ENCODE data around the gene FAM177B. TPM values are rescaled to one million over a fixed set of nuclear protein-coding genes. Genes with fewer than 3 reads are reported as not detected.
"Not testable (repeated sequence)": the region's sequence is repeated elsewhere in the genome, so short reads cannot be mapped to it uniquely, and the experiment has no call there.

The FAM177B gene
- total RNA-seq, 1 experiment from 2014 or later: not detected

DNA sequence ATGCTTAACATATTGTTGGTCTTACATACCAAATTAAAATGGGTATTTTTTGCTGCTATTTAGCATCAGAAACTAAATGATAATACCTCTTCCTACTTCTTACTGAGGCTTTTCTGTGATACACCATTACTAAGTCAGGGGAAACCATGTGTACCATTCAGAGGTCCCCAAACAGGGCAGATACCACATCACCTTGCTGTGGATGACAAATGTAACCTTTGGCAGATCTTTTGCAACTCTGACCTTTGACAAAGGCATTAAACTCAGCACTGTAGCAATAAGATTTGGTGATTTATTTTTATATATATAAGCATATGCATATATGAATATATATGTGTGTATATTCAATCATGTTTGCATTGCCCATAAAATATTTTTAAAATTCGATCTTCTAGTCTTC lies 2.9 kb downstream of the FAM177B start:
- DNase-seq (ENCODE audit: low read depth): no peak

DNA sequence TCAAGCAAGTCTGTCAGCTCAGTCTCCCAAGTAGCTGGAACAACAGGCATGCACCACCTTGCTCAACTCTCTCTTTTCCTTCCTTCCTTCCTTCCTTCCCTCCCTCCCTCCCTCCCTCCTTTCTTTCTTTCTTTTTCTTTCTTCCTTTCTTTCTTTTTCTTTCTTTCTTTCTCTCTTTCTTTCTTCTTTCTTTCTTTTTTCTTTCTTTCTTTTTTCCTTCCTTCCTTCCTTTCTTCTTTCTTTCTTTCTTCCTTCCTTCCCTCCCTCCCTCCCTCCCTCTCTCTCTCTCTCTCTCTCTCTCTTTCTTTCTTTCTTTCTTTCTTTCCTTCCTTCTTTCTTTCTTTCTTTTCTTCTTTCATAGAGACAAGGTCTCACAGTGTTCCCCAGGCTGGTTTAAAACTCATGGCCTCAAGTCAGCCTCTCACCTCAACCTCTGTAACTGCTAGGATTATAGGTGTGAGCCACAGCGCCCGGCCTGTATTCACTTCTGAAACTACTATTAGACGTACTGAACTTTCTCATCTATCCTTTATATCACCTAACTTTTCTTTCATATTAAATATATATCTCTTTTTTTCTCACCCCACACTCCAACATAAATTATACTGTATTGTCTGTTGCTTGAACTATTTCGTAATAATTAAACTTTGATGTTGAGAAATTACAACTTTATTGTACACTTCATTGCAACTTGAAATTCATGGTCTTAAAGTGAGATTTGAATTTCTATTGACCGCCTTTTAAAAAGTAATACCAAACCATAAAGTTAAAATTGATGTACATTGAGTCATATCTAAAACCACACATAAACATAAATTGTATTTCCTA lies 4.8 kb downstream of the FAM177B start:
- DNase-seq (ENCODE audit: low read depth): not testable (repeated sequence)

GRCh38 chr1:222749927-222750326 lies 12.9 kb downstream of the FAM177B start:
- no peak for DNase-seq (ENCODE audit: low read depth)

GRCh38 chr1:222750651-222751050 lies 13.6 kb downstream of the FAM177B start:
- DNase-seq (ENCODE audit: low read depth): no peak

DNA sequence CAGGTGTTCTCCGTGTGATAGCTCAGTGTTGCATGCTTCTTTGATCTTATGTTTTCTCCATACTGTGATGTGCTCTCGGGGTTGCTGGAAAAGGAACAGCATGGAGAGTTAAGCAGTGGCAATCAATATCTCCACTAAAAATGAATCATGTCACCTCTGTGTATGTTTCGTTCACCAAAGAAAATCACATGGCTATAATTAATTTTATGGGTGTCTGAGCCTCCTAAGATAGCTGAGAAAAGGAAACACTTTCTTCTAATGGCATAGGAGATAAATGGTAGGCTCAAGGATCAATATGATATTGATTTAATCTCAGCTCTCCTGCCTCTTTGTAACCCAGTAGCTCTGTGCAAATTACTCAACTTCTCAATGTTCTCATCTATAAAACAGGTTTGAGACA lies 14.3 kb downstream of the FAM177B start:
- DNase-seq (ENCODE audit: low read depth): no peak

- peak; percentile 95 for DNase-seq (ENCODE audit: low read depth)
Observed at GRCh38 chr1:222754366-222755139, 17.6 kb downstream of the FAM177B start.

DNA sequence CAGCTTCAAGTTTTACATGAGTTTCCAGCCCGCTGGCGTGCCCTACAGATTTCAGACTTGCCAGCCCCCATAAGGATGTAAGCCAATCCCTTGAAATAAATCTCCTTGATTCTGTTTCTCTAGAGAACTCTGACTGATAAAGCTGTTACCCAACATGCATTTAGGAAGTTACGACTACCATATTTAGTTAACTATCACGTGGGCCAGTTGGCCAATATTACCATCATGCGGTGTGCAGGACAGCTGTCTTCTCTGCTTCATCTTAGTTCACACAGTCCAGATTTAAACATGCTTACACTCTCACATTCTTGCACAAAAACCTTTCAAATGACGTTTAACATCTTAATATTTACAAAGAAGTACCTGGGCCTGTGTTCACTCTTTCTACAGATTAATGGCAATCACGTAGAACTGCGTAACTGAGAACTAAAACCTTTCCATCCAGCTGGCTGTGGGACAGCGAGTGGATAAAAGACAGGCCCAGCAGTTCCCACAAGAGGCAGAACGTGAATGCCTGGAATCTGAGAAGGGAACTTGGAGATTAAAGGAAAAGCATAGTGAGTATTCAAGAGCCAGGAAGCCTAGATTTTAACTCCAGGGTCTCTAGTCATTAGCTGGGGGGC lies 20.8 kb downstream of the FAM177B start:
- no peak for DNase-seq (ENCODE audit: low read depth)

DNA sequence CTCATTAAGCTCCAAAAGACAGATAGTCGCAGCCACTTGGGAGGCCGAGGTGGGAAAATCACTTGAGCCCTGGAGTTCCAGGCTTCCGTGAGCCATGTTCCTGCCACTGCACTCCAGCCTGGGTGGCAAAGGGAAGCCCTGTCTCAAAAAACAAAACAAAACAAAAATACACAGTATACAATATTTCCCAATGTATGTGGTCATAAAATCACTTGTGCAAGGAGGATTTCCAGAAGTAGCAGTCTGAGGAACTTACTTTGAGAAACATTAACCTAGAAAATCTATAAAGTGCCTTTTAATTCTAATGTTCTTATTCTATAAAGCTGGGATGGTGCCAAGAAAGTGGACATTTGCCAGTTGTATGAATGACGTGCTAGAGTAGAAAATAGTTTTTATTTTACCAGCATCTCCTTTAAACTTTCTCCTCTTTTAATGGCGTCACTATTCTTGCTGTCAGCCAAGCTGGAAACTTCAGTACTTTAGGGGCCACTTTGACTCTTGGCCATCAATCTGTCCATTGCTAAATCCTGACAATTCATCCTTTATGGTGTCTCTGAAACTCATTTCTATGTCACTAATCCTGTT lies 22.5 kb downstream of the FAM177B start:
- DNase-seq (ENCODE audit: low read depth): no peak

GRCh38 chr1:222761083-222761482 lies 24.1 kb downstream of the FAM177B start:
- DNase-seq (ENCODE audit: low read depth): no peak

DNA sequence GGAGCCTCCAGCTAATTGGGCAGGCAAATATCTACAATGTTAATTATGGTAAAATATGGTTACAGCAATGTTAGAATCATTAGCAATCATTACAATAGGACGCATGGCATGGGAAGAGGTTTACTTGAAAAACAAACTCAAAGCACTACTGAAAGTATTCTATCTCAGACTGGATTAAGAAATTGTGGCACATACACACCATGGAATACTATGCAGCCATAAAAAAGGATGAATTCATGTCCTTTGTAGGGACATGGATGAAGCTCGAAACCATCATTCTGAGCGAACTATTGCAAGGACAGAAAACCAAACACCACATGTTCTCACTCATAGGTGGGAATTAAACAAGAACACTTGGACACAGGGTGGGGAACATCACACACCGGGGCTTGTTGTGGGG lies 25.2 kb downstream of the FAM177B start:
- not testable (repeated sequence) for DNase-seq (ENCODE audit: low read depth)

DNA sequence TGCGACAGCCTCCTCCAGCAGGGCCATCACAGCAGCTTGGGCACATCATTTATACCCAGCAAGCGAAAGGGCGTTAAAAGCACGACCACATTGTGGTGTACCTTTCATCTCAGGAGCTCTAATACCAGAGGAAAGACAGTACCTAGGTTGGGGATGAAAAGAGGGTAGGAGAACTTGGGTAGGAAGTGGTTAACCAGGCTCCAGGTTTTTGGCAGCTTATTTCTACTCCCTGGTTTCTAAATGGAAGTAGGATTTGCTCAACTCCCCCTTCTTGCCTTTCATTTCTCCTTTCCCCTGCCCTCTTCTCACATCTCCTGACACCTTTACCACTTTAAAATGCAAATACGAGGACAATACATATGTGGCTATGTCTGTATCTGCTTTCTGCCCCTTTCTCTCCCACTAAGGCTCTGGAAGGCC lies 30.2 kb downstream of the FAM177B start:
- no peak for DNase-seq (ENCODE audit: low read depth)

DNA sequence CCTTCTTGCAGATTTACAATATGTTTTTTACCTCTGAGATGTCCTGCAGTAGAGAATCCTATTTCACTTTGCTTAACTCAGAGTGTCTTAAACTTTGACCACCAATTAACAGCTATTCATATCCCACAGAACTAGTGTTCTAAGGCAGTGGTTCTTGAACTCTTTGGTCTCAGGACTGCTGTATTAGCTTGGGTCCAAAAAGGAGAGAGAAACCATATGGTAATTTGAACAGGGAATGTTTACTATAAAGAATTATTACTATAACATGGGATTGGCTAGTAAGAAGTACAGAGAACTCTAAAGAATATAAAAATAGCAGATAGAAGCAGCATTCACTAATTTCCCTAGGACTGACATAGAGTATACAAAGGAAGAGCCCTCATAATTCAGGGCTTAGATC lies 31.6 kb downstream of the FAM177B start:
- no peak for DNase-seq (ENCODE audit: low read depth)

DNA sequence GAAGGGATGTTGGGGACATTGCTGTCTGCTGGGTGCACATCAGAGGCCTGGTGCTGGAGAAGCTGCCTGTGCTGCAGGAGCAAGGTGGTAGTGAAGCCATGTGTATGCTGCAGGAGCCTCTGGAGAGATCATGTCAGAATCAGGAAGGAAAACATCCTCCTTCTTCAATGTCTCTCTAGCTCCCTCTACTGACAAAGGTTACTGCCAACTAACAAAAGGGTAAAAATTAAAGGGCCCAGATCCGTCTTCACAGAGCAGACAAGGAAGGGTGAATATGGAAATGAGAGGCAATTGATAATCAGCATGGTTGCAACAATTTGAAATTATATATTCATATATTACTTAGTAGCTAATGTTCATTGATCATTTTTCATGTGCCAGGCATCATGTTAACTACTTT lies 32.2 kb downstream of the FAM177B start:
- no peak for DNase-seq (ENCODE audit: low read depth)

GRCh38 chr1:222769971-222770620 lies 33.1 kb downstream of the FAM177B start:
- no peak for DNase-seq (ENCODE audit: low read depth)

- DNase-seq (ENCODE audit: low read depth): no peak
Observed at GRCh38 chr1:222772996-222773379, 36.0 kb downstream of the FAM177B start.

GRCh38 chr1:222777463-222777862 lies 40.5 kb downstream of the FAM177B start:
- DNase-seq (ENCODE audit: low read depth): no peak

GRCh38 chr1:222777977-222778376 lies 41.0 kb downstream of the FAM177B start:
- no peak for DNase-seq (ENCODE audit: low read depth)

- DNase-seq (ENCODE audit: low read depth): no peak
Observed at GRCh38 chr1:222781251-222781650, 44.2 kb downstream of the FAM177B start.

DNA sequence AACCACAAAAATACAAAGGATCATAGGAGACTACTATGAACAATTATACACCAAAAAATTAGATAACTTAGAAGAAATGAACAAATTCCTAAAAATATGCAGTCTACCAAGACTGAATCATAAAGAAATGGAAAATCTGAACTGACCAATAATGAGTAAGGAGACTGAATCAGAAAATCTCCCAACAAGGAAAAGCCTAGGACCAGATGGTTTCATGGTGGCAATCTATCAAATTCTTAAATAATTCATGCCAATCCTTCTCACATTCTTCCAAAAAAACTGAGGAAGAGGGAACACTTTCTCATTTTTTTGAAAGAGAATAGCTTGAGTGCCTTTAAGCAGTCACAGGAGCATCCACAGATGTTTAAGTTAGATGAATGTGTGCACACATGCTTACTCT lies 46.0 kb downstream of the FAM177B start:
- DNase-seq (ENCODE audit: low read depth): no peak

DNA sequence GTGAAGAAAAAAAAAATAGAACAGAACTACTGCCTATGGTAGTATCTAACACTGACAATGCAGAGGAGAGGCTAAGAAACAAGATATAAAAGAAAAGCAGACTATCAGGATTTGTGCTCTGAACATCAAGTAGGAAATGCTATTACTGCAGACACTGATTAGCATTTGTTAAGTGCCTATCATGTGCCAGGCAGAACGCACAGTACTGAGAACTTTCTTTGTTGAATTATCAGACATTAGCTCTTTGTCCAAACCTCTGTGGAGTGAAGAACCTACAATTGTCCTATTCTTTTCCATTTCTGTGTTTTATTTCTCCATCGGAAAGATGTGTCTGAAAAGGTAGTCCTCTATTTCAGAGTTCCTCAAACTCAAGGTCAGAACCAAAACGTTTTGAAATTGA lies 47.4 kb downstream of the FAM177B start:
- DNase-seq (ENCODE audit: low read depth): no peak

DNA sequence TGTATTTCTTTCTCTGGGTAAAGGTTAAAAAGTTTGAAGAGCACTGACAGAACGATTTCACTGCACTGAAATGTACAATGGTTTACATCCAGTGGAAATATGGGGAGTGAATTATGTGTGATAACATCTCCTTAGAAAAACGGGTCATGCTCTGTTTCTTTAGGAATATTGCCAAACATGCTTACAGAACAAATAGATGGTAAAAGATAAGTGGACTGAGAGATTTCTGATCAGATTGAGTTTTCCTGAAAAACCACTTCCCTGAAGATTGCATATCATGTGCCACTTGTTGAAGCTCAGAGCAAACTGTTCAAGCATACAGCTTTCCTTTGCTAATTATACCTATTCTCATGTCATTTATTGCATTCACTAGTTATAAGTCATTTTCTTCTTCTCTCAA lies 47.9 kb downstream of the FAM177B start:
- DNase-seq (ENCODE audit: low read depth): no peak

- no peak for DNase-seq (ENCODE audit: low read depth)
Observed at GRCh38 chr1:222785529-222785928, 48.5 kb downstream of the FAM177B start.
